ENCODE measurements around the gene RNF5.
"Not testable (repeated sequence)": the region's sequence is repeated elsewhere in the genome, so short reads cannot be mapped to it uniquely, and the experiment has no call there.

The RNF5 gene

GRCh38 chr6:32204268-32204715 is 26.1 kb downstream of the RNF5 start:
- no peak for DNase-seq (ENCODE audit: low read depth, low spot score)

- DNase-seq (ENCODE audit: low read depth, low spot score): no peak
Measured at GRCh38 chr6:32208996-32209395, 30.8 kb downstream of the RNF5 start.

- no peak for DNase-seq (ENCODE audit: low read depth, low spot score)
Measured at GRCh38 chr6:32210191-32210601, 32.0 kb downstream of the RNF5 start.

GRCh38 chr6:32211432-32211831 is 33.2 kb downstream of the RNF5 start:
- not testable (repeated sequence) for DNase-seq (ENCODE audit: low read depth, low spot score)

GRCh38 chr6:32212076-32212760 is 34.0 kb downstream of the RNF5 start:
- DNase-seq (ENCODE audit: low read depth, low spot score): no peak

GRCh38 chr6:32213649-32214048 is 35.4 kb downstream of the RNF5 start:
- no peak for DNase-seq (ENCODE audit: low read depth, low spot score)

GRCh38 chr6:32214126-32214525 is 35.9 kb downstream of the RNF5 start:
- DNase-seq (ENCODE audit: low read depth, low spot score): no peak

- no peak for DNase-seq (ENCODE audit: low read depth, low spot score)
Measured at GRCh38 chr6:32215617-32216016, 37.4 kb downstream of the RNF5 start.

- DNase-seq (ENCODE audit: low read depth, low spot score): no peak
Measured at GRCh38 chr6:32216285-32216684, 38.1 kb downstream of the RNF5 start.

- no peak for DNase-seq (ENCODE audit: low read depth, low spot score)
Measured at GRCh38 chr6:32216998-32217397, 38.8 kb downstream of the RNF5 start.

GRCh38 chr6:32218167-32218566 is 40.0 kb downstream of the RNF5 start:
- DNase-seq (ENCODE audit: low read depth, low spot score): no peak

- no peak for DNase-seq (ENCODE audit: low read depth, low spot score)
Measured at GRCh38 chr6:32220021-32220420, 41.8 kb downstream of the RNF5 start.

GRCh38 chr6:32222333-32223230 is 44.4 kb downstream of the RNF5 start:
- DNase-seq (ENCODE audit: low read depth, low spot score): no peak

- no peak for DNase-seq (ENCODE audit: low read depth, low spot score)
Measured at GRCh38 chr6:32223258-32224235, 45.3 kb downstream of the RNF5 start, which contains the start of gene NOTCH4. Gene NOTCH4, minus strand, starts transcription at chr6:32224067. Its CDS starts 139 bp downstream, at chr6:32223928.

GRCh38 chr6:32224696-32225095 is 46.5 kb downstream of the RNF5 start:
- no peak for DNase-seq (ENCODE audit: low read depth, low spot score)

GRCh38 chr6:32226434-32226833 is 48.2 kb downstream of the RNF5 start:
- no peak for DNase-seq (ENCODE audit: low read depth, low spot score)

Measured in brain pericyte (primary cell).